Dermis blood vessel endothelial cell (primary cell): ENCODE results near the gene OR4M2. TPM values are rescaled to one million over a fixed set of nuclear protein-coding genes. Genes with fewer than 3 reads are reported as not detected.
"Not testable (repeated sequence)": the region's sequence is repeated elsewhere in the genome, so short reads cannot be mapped to it uniquely, and the experiment has no call there.

Source experiments
- DNase-seq: peaks from one replicate; pipeline ENCODE4 v3.0.0; 2010
- total RNA-seq: library from RNA; depleted of rRNA; stranded (reverse); fragments of >200 nt; gene quantifications from 2 replicates; pipeline ENCODE4 v1.2.3, GENCODE V29; 2014

Gene OR4M2
- not detected in 2 replicates for total RNA-seq

- not testable (repeated sequence) for DNase-seq
These were observed at the start of gene OR4M2 for GRCh38 chr15:22080227-22080626. Gene OR4M2 (plus strand): TSS chr15:22080527. CDS start chr15:22080625, 98 bp downstream.

- not testable (repeated sequence) for DNase-seq
These were observed 11.1 kb upstream of the OR4M2 start for GRCh38 chr15:22069267-22069666.

GRCh38 chr15:22081386-22081785, 1.1 kb downstream of the OR4M2 start:
- not testable (repeated sequence) for DNase-seq

- not testable (repeated sequence) for DNase-seq
These were observed 18.4 kb downstream of the OR4M2 start for GRCh38 chr15:22098616-22099253.

- DNase-seq, result not testable (repeated sequence)
These were observed 19.1 kb downstream of the OR4M2 start for GRCh38 chr15:22099289-22099891.

- DNase-seq, result not testable (repeated sequence)
These were observed 41.7 kb downstream of the OR4M2 start for GRCh38 chr15:22122033-22122432.

Other genes starting within 250 kb of the OR4M2 start
- gene POTEB, start 202.8 kb upstream of the OR4M2 start, total RNA-seq, result not detected in 2 replicates